Adrenal gland (tissue), 12 donors: ENCODE data around the gene SURF4. TPM values are rescaled to one million over a fixed set of nuclear protein-coding genes. Genes with fewer than 3 reads are reported as not detected.

Experiments
- DNase-seq, 7 donors: peaks; one replicate each; pipeline ENCODE4 v3.0.0-alpha.2; 2019 to 2020
- H3K27ac ChIP-seq, 5 donors: fragments of 200-600 bp; sonication (generic) in 4 of 5; 1 replicate in 3 of 5; 2 replicates in 2 of 5; pipeline versions ENCODE4 v1.5.1 to v1.8.0; 2016 to 2020; ENCODE audit warnings: mild to moderate bottlenecking in 1 of 5
- H3K27me3 ChIP-seq: fragments of 200-600 bp; 2 replicates; pipeline ENCODE4 v1.8.0; 2021
- H3K36me3 ChIP-seq, 2 donors: fragments of 200-600 bp; replicated peaks in 1 of 2; 1 replicate in 1 of 2; 2 replicates in 1 of 2; pipeline versions ENCODE4 v1.5.1 to v1.8.0; 2018 to 2022
- H3K4me1 ChIP-seq, 2 donors: fragments of 200-600 bp; replicated peaks in 1 of 2; 1 replicate in 1 of 2; 2 replicates in 1 of 2; pipeline versions ENCODE4 v1.5.1 to v1.8.0; 2018 to 2021
- H3K4me3 ChIP-seq, 4 donors: fragments of 200-600 bp; sonication (generic) in 3 of 4; one replicate each; pipeline ENCODE4 v1.5.1; 2016 to 2018
- H3K9me3 ChIP-seq, 3 donors: fragments of 200-600 bp; sonication (generic) in 1 of 3; replicated peaks in 1 of 3; 1 replicate in 2 of 3; 2 replicates in 1 of 3; pipeline versions ENCODE4 v1.5.1 to v1.8.0; 2016 to 2021
- CTCF ChIP-seq, 6 experiments: fragments of 450-650 bp in 4 of 6; fragments of 200-600 bp in 2 of 6; sonication (generic) in 1 of 6; IDR thresholded peaks; 1 replicate in 5 of 6; 2 replicates in 1 of 6; pipeline versions ENCODE4 v1.5.1 to v1.8.0; 2016 to 2021; ENCODE audit warnings: antibody characterized with exemption in 6 of 6, mild to moderate bottlenecking in 2 of 6, moderate library complexity in 1 of 6
- POLR2A ChIP-seq, 2 donors: fragments of 450-650 bp; IDR thresholded peaks; one replicate each; pipeline ENCODE4 v1.6.1; 2017; ENCODE audit warnings: antibody characterized with exemption in 2 of 2, mild to moderate bottlenecking in 2 of 2, moderate library complexity in 1 of 2
- WGBS, 4 donors: extraction: QIAGEN DNeasy Blood & Tissue Kit in 2 of 4; methylation state at CpG; one replicate each; pipeline versions ENCODE4 v1.1.5 to v1.1.7; 2013 to 2017; 5-methylcytosine and 5-hydroxymethylcytosine counted together
- intact Hi-C, 2 donors: fragments of 100-400 bp; cut with DNase I; formaldehyde crosslinking; loops; one replicate each; pipeline versions ENCODE4 v1.14.1 to v1.15.0; 2022 to 2023
- polyA plus RNA-seq, 3 donors: library from polyadenylated mRNA; stranded (reverse); fragments of 200-250 nt in 2 of 3; fragments of 350-450 nt in 1 of 3; fragmentation: Illumina TruSeq in 1 of 3; extraction: RNeasy Lipid Tissue Mini Kit (QIAGEN cat#74804) in 1 of 3; gene quantifications; one replicate each; pipeline ENCODE4 v1.2.3, GENCODE V29; 2013 to 2014
- total RNA-seq, 9 donors: library from RNA; depleted of rRNA in 4 of 9; stranded (reverse); fragments of >200 nt in 4 of 9; fragments of 120-200 nt in 1 of 9; fragmentation: NEBNext Ultra II Directional in 1 of 9; extraction: Animal tissue kit (Norgen Biotek cat#: 25700) in 1 of 9; gene quantifications; one replicate each; pipeline versions ENCODE4 v1.1.0 to v1.2.4, GENCODE V29; 2013 to 2023
- donor health status: healthy with polysubstance abuse.
- donor health status: Bipolar disorder and iron deficiency.
- donor health status: DM: yes; HTN: yes; CAD: no.
- donor health status: DM: no; HTN: no; CAD: no.
- donor health status: DM: no; HTN: no; CAD: no.
- donor health status: DM: yes; HTN: yes; CAD: no.

Gene SURF4
- total and polyA plus RNA-seq, 12 donors = 43.4 to 340 (median 177) TPM

- H3K27ac ChIP-seq = no peak overlapping the region
- no peaks in the 10 kb centered on the region for H3K9me3 ChIP-seq
- WGBS, 4 donors = 66 to 77% (median 77%) methylated on average over 9 to 14 of the region's 14 CpGs
- no peak overlapping the region for H3K4me3 ChIP-seq
- no peaks in the 10 kb centered on the region for H3K27me3 ChIP-seq
- intact Hi-C loops = loop anchor here (10.0 kb wide), 1 partner anchor 127 kb away; no protein-coding TSS in a partner anchor
- peaks cover 0 to 32% of the 10 kb centered on the region in 2 donors for H3K36me3 ChIP-seq
- TF ChIP-seq CTCF (IDR thresholded peaks at IDR 0.05) = no peak
- no peak for DNase-seq
- H3K4me1 ChIP-seq = peaks cover 11 to 38% of the 10 kb centered on the region in 2 donors
Measured at GRCh38 chr9:133357656-133358055, 18.2 kb downstream of the SURF4 start.

GRCh38 chr9:133356391-133357091, 19.3 kb downstream of the SURF4 start, which contains the start of the genes SURF1 and SURF2:
TSS of gene SURF1 (minus strand) at chr9:133356487. CDS start at chr9:133356453, 34 bp downstream.
TSS of gene SURF2 (plus strand) at chr9:133356550. CDS start at chr9:133356593, 43 bp downstream.
- intact Hi-C loops = loop anchor here (10.0 kb wide), 1 partner anchor 128 kb away; no protein-coding TSS in a partner anchor
- peak within 1 kb of the TSS in 3 of 4 donors; percentile 44 to 74 (median 66) for H3K4me3 ChIP-seq
- peak within 1 kb of the TSS in 4 of 5 donors; percentile 0 to 85 (median 57) for H3K27ac ChIP-seq
- H3K4me1 ChIP-seq = peaks cover 11 to 38% of the 10 kb centered on the region in 2 donors
- peak; percentile 85 to 93 (median 88) for DNase-seq
- H3K36me3 ChIP-seq = peaks cover 0 to 32% of the 10 kb centered on the region in 2 donors
- H3K27me3 ChIP-seq = no peaks in the 10 kb centered on the region
- TF ChIP-seq POLR2A (IDR thresholded peaks at IDR 0.05) (peak in 1 of 2 donors; percentile 63), CTCF (IDR thresholded peaks at IDR 0.05) (no peak)
- no peaks in the 10 kb centered on the region for H3K9me3 ChIP-seq
- WGBS, 4 donors = 0 to 2% (median 1%) methylated on average over 29 to 77 of the region's 78 CpGs

GRCh38 chr9:133355881-133356357, 19.9 kb downstream of the SURF4 start:
- peaks cover 0 to 32% of the 10 kb centered on the region in 2 donors for H3K36me3 ChIP-seq
- WGBS, 4 donors = 0% methylated on average over 2 to 31 of the region's 31 CpGs
- intact Hi-C loops = loop anchor here (10.0 kb wide), 1 partner anchor 129 kb away; no protein-coding TSS in a partner anchor

More at GRCh38 chr9:133355881-133356357, 19.9 kb downstream of the SURF4 start:
- no peaks in the 10 kb centered on the region for H3K27me3 ChIP-seq
- peak overlapping the region in 4 of 5 donors; percentile 0 to 85 (median 57) for H3K27ac ChIP-seq
- peak overlapping the region in 3 of 4 donors; percentile 44 to 74 (median 66) for H3K4me3 ChIP-seq
- TF ChIP-seq POLR2A (IDR thresholded peaks at IDR 0.05) = no peak
- TF ChIP-seq CTCF (IDR thresholded peaks at IDR 0.05) = no peak
- DNase-seq = no peak
- peaks cover 11 to 38% of the 10 kb centered on the region in 2 donors for H3K4me1 ChIP-seq
- no peaks in the 10 kb centered on the region for H3K9me3 ChIP-seq
